CD4-positive, alpha-beta T cell treated with Interleukin-6 at 100 ng/mL for 8 hours (primary cell): ENCODE measurements around the gene GGT5.
"Not testable (repeated sequence)": the region's sequence is repeated elsewhere in the genome, so short reads cannot be mapped to it uniquely, and the experiment has no call there.

Source experiments
- DNase-seq: peaks from one replicate; pipeline ENCODE4 v3.0.0-alpha.2; 2020; ENCODE audit warnings: mixed read lengths, low spot score

The GGT5 gene, protein sequence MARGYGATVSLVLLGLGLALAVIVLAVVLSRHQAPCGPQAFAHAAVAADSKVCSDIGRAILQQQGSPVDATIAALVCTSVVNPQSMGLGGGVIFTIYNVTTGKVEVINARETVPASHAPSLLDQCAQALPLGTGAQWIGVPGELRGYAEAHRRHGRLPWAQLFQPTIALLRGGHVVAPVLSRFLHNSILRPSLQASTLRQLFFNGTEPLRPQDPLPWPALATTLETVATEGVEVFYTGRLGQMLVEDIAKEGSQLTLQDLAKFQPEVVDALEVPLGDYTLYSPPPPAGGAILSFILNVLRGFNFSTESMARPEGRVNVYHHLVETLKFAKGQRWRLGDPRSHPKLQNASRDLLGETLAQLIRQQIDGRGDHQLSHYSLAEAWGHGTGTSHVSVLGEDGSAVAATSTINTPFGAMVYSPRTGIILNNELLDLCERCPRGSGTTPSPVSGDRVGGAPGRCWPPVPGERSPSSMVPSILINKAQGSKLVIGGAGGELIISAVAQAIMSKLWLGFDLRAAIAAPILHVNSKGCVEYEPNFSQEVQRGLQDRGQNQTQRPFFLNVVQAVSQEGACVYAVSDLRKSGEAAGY

DNA sequence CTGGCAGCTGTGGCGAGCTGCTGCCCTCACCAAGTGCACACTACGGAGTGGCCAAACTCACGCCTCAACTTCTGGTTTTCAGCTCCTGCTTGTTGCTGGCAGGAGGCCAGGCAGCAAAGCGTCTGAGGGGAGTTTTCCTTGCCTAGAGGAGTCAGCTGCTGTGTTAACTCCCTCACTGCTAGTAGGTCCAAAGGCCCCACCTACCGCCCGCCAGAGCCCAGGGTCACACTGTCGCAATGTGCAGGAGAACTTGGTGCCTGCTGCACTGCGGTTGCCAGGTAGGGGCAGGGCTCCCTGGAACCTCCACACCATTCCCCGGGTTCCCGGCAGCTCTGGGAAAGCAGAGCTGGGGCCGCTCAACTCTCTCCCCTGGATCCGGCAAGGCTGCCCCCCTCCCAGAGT, at the start of gene GGT5:
GGT5 (minus strand) TSS at position 53 of the 402 bp plus-strand sequence. CDS start 357 bp downstream, outside the sequence.
- not testable (repeated sequence) for DNase-seq

GRCh38 chr22:24292202-24292830, 47.4 kb upstream of the GGT5 start:
- not testable (repeated sequence) for DNase-seq

DNA sequence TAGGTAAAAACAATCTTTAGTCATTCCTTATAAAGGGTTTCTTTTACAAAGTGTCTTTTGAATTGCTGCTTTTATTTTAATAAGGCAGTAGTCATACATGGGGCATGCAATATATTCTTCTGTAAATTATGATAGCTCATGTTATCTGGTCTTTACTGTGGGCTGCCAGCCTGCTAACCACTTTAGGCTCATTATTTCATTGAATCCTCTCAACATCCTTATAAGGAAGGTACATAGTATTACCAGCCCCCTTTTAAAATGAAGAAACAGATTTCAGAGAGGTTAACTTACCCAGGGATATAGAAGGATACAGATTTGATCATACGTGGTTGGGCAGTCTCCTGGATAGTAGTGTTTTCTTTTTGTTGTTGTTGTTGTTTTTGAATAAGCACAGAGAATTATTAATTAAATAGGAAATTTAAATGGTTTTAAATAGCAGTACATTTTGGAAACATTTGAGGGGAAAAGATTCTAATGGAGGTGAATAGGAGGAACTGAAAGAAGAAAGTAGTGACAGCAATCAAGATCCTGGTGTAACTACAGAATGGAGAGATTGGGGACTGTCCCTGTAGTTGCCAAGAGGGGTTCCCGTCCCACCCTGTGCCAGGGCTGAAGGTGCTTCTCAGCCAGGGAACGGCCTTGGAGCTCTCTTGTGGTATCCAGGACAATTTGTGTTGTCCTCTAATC, 46.8 kb upstream of the GGT5 start:
- no peak for DNase-seq

GRCh38 chr22:24290459-24290858, 45.6 kb upstream of the GGT5 start:
- no peak for DNase-seq

DNA sequence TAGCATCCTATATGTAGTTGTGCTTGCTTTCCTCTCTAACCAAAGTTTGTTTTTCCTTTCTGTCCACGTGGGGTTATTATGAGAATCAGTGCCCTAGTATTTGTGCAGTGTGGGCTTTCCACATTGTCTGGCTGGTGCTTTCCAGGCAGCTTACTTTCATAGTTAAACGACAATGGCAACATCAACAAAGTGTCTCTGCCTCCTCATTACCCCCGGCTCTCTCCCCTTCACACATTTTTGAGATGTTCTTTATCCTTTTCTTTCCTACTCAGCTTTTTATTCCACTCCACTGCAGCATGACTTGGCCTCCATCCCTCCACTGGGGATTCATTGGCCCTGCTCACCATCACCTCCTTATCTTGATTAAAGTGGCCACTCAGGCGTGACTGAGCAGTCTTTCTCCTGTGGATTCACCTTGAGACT, 44.9 kb upstream of the GGT5 start:
- no peak for DNase-seq

GRCh38 chr22:24289114-24289513, 44.2 kb upstream of the GGT5 start:
- DNase-seq = no peak

- DNase-seq = not testable (repeated sequence)
Measured at GRCh38 chr22:24287801-24288200, 42.9 kb upstream of the GGT5 start.

DNA sequence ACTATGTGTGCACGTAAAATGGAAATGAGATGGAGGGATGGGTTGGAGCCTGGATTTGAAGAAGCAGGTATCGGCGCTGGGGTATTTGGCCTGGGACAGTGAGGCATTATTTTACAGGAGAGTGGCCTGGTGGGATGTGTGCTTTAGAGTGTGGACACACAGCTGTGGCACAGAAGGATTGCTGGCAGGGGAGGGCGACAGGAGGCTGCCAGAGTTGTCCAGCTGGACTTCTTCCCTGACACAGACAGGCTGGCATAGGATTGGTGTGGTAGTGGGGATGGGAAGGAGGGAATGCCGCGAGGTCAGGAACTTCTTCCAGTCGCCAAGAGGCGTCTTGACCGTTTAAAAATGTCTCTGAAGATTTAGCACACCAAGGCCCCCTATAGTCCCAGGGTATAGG, 42.3 kb upstream of the GGT5 start:
- not testable (repeated sequence) for DNase-seq

DNA sequence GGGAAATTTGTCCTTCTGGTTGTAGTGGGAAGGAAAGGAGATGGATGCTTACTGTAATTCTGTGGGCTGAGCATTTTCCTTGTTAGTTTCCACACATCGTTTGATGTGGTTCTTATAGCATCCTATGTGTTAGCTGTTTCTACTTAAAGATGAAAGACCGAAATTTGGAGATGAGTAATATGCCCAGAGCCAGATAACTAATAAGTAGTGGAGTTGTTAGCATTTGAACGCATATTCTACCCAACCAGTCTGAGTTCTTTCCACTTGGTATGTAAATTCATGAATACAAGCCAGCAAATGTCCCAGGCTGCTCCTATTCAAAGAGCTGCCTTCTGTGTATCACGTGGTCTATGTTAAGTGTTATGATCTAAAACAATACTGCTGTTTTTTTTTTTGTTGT, 40.4 kb upstream of the GGT5 start:
- DNase-seq = no peak

- no peak for DNase-seq
Measured at GRCh38 chr22:24284747-24285203, 39.9 kb upstream of the GGT5 start.

- no peak for DNase-seq
Measured at GRCh38 chr22:24282401-24282800, 37.5 kb upstream of the GGT5 start.

- DNase-seq = not testable (repeated sequence)
Measured at GRCh38 chr22:24280363-24280762, 35.5 kb upstream of the GGT5 start.

- not testable (repeated sequence) for DNase-seq
Measured at GRCh38 chr22:24274696-24275405, 30.0 kb upstream of the GGT5 start.

DNA sequence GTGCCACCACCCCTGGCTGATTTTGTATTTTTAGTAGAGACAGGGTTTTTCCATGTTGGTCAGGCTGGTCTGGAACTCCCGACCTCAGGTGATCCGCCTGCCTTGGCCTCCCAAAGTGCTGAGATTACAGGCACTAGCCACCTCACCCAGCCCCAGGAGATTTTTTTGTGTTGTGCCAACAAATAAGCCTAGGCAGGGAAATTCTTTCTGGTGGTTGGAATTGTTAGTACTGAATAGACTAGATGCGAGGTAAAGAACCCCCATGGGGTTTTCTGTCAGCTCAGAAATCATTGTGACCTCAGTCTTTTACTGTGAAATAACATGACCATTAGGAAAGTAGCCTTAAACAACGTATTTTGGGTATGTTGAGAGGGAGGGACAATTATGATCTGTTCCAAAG, 29.0 kb upstream of the GGT5 start:
- DNase-seq = not testable (repeated sequence)

DNA sequence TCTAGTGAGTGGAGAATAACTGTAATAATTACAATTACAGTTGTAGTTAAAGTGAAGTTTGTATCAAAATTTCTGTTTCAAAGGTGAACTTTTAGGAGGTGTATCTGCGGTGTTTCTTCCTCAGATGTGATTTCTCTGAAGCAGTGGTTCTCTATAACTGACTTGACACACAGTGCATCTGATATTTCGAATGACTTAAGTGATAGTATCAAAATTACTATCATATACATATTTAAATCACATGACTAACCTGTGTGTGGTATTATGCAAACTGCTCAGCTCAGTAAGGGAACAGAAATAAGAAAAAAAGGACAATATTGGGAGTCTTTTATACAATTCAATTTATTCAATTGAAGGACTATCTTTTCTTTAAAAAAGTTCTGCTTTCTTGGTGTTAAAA, 28.1 kb upstream of the GGT5 start:
- DNase-seq = not testable (repeated sequence)

GRCh38 chr22:24271386-24271854, 26.5 kb upstream of the GGT5 start:
- DNase-seq = no peak

DNA sequence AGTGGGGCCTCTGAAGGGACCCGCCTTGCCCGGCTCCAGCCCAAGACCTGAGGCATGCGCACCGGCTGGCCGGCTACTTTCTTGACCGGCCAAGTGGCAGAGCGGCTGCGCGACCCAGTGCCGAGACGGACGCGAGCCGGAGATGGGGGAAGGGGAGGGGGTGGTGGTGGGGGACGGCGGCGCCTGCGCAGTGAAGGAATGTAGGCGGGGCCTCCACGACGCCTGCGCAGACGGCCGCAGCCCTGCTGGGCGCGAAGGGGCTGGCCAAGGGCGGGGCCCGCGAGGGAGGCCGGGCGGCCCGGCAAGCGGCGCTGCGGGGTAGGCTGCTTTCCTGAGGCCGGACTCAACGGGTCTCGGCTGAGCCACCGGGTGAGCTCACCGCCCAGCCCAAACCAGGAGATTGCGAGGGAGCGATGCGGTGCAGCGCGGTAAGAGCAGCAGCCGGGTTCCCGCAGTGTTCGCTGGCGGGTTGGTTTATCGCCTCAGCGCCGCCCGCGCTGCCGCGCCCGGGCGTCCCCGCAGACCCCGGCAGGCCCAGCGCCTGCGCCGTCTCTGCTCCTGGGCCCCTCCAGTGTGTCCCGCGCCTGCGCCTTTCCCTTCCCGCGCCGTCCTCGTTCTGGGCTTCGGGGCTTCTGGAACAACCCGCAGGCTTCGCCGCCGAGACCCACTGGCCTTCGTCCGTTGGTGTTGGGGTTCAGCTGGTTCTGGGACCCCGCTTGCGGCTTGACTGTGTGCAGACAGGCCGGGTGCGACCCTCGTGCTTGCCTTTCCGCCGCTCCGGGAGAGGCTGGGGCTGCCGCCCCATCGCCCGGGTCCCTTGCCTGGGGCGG, 25.9 kb upstream of the GGT5 start, which contains the start of gene SPECC1L:
SPECC1L (plus strand) TSS at position 276 of the 830 bp plus-strand sequence. CDS start 31,401 bp downstream, outside the sequence.
- peak; percentile 88 for DNase-seq

DNA sequence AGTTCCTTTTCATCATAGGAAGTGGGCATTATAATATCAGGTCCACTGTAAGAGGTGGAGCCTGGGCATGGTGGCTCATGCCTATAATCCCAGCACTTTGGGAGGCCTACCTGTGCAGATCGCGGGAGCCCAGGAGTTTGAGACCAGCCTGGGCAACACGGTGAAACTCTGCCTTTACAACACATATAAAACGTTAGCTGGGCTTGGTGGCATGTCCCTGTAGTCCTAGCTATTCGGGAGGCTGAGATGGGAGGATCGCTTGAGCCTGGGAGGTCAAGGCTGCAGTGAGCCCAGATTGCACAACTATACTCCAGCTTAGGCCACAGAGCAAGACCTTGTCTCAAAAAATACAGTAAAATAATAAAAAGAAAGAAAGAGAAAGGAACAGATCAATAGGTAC, 21.6 kb upstream of the GGT5 start:
- DNase-seq = not testable (repeated sequence)

DNA sequence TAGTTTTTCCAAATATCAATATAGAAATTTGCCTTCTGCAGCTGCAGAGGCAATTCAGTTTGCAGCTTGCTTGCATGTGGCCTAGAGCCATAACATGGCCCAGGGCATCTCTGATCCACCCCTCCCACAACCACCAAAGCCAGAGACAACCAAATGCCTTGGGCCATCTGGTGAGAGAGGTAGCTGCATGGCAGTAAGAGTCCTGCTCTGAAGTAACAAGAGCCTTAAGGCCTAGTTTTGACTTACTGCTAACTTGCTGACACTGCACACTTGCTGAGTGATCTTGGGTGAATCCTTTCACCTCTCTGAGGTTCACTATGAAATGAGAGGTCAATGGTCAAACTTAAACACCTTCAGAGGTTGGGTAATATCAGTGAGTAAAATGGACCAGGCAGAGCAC, 20.9 kb upstream of the GGT5 start:
- no peak for DNase-seq

DNA sequence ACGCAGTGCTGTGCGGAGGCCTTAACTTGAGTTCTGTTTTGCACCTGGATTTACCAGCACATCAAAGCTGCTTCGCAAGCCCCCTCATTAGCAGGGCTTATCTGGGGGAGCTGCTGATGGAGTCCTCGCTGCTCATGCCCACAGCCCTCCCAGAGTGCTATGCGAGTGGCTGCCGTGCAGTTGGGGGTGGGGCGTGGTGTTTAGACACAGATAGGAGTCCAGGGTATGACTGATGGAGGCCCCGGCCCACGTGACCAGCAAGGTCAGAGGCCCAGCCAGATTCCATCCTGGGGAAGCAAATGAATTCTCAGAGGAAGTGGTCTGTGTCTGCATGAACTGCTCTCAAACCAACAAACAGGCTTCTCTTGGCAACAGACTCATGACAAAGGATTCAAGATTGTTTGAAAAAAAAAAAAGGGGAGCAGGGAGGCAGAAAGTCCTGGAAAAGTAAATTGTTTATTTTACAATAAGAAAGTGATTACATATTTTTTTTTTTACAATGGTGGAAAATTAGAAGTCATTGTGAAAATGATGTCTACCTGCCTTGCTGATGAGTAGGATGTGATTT, 19.5 kb upstream of the GGT5 start:
- DNase-seq = not testable (repeated sequence)
